Activated CD4-positive, alpha-beta T cell treated with anti-CD3 and anti-CD28 coated beads, Interleukin-2, amount 10 ng/mL, durations not matched to agents 7 days and 5 days (primary cell): ENCODE measurements around the gene TKT. TPM values are rescaled to one million over a fixed set of nuclear protein-coding genes. Genes with fewer than 3 reads are reported as not detected.
A peak's percentile ranks its signal among the peaks of the same experiment; 100 is the strongest.

Experiments
- CTCF ChIA-PET: fragments of 350-600 bp; sonication (Branson Sonifier 250); formaldehyde crosslinking; loops from one replicate; lab custom pipeline; 2021; ENCODE audit warnings: antibody characterized with exemption; lab: Charles Lee
- POLR2A ChIA-PET: fragments of 350-600 bp; sonication (Branson Sonifier 250); formaldehyde crosslinking; loops from one replicate; lab custom pipeline; 2021; ENCODE audit warnings: antibody characterized with exemption; lab: Charles Lee
- DNase-seq: peaks from one replicate; pipeline ENCODE4 v3.0.0-alpha.2; 2020
- H3K27ac Mint-ChIP-seq: one replicate; pipeline ENCODE4 v1.8.0; 2021; ENCODE audit warnings: mild to moderate bottlenecking, moderate library complexity, mixed read lengths
- H3K27me3 Mint-ChIP-seq: one replicate; pipeline ENCODE4 v1.8.0; 2021; ENCODE audit warnings: mixed read lengths
- H3K36me3 Mint-ChIP-seq: one replicate; pipeline ENCODE4 v1.8.0; 2021; ENCODE audit warnings: low read depth, mixed read lengths
- H3K4me1 Mint-ChIP-seq: one replicate; pipeline ENCODE4 v1.8.0; 2021; ENCODE audit warnings: mixed read lengths
- H3K4me3 Mint-ChIP-seq: one replicate; pipeline ENCODE4 v1.8.0; 2021; ENCODE audit warnings: mild to moderate bottlenecking, moderate library complexity, mixed read lengths
- H3K9me3 Mint-ChIP-seq: one replicate; pipeline ENCODE4 v1.8.0; 2021; ENCODE audit warnings: mixed read lengths
- total RNA-seq, 2 experiments: library from RNA; stranded (reverse); gene quantifications; one replicate each; pipeline ENCODE4 v1.2.3, GENCODE V29; 2021

TKT gene
- total RNA-seq, 2 experiments from 2014 or later = 224 to 228 TPM

DNA sequence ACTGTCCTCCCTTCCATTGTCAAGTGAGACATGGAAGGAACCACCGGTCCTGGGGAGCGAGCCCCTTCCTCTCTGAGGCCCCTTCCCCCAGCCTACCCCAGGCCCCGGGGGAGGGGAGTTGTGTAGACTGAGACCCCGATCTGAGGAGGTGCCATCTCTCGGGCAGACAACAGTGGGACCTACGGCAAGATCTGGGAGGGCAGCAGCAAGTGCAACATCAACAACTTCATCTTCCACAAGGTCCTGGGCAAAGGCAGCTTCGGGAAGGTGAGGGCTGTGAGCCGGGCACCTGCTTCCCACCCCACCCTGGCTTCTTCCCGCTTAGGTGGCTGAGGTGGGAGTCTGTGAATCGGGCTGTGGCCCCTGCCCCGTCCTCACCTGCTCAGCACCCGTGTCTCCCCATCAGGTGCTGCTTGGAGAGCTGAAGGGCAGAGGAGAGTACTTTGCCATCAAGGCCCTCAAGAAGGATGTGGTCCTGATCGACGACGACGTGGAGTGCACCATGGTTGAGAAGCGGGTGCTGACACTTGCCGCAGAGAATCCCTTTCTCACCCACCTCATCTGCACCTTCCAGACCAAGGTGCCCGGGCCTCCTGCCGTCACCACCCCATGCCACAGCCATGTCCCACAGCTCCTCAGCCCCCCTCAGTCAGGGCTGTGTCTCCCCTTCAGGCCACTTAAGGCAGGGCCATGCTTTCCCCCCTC is 69.9 kb downstream of the TKT start:
- no peak for DNase-seq
- Mint-ChIP-seq H3K27me3 (no peaks in the 10 kb centered on the region), H3K27ac (no peak overlapping the region), H3K4me3 (no peak overlapping the region), H3K4me1 (no peaks in the 10 kb centered on the region), H3K9me3 (no peaks in the 10 kb centered on the region), H3K36me3 (peaks cover 9% of the 10 kb centered on the region)
- ChIA-PET CTCF (interaction anchor here (0.8 to 1.2 kb wide), 2 partner anchors 14 to 54 kb away, joined by 3 read pairs; no protein-coding TSS in a partner anchor), POLR2A (no interaction called here)

DNA sequence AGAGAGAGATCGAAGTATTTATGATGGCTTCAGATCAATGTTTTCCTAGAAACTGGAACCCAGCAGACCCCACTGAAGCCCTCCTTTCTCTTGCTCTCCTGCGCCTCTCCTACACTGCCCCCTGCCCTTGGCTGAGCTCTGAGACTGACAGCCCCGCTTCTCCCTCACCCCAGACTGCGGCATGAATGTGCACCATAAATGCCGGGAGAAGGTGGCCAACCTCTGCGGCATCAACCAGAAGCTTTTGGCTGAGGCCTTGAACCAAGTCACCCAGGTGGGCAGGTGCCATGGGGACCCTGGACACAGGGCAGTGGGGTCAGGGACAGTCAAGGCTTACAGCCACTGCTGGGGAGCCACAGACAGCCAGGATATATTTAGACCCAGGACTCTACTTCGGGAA is 71.1 kb downstream of the TKT start:
- CTCF ChIA-PET = interaction anchor here (1.0 kb wide), 1 partner anchor 24 kb away, joined by 3 read pairs; the partner anchor contains the start of gene PRKCD
- H3K4me1 Mint-ChIP-seq = no peaks in the 10 kb centered on the region
- H3K27ac Mint-ChIP-seq = peak overlapping the region; percentile 54
- peaks cover 6% of the 10 kb centered on the region for H3K36me3 Mint-ChIP-seq
- no peaks in the 10 kb centered on the region for H3K9me3 Mint-ChIP-seq
- H3K27me3 Mint-ChIP-seq = no peaks in the 10 kb centered on the region
- POLR2A ChIA-PET = no interaction called here
- DNase-seq = no peak
- H3K4me3 Mint-ChIP-seq = no peak overlapping the region

DNA sequence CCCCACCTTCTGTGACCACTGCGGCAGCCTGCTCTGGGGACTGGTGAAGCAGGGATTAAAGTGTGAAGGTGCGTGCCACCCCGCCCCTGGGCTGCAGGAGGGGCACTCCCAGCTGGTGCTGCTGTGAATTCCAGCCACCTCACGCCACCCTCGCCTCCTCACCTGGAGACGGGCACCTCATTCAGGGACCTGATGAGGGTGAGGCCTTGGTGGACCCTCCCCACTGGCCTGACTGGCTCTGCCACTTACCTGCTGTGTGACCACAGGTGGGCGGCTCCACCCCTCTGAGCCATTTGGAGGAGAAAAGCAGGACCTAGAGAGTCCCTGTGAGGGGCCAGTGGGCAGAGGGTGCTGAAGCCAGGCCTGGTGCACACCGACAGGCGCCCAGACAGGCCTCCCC is 72.3 kb downstream of the TKT start:
- no peaks in the 10 kb centered on the region for H3K4me1 Mint-ChIP-seq
- H3K36me3 Mint-ChIP-seq = peaks cover 6% of the 10 kb centered on the region
- no peak overlapping the region for H3K4me3 Mint-ChIP-seq
- CTCF ChIA-PET = interaction anchor here (0.6 to 1.1 kb wide), 2 partner anchors 49 to 50 kb away, joined by 3 read pairs; no protein-coding TSS in a partner anchor
- H3K9me3 Mint-ChIP-seq = no peaks in the 10 kb centered on the region
- POLR2A ChIA-PET = no interaction called here
- H3K27me3 Mint-ChIP-seq = no peaks in the 10 kb centered on the region
- no peak for DNase-seq
- no peak overlapping the region for H3K27ac Mint-ChIP-seq

DNA sequence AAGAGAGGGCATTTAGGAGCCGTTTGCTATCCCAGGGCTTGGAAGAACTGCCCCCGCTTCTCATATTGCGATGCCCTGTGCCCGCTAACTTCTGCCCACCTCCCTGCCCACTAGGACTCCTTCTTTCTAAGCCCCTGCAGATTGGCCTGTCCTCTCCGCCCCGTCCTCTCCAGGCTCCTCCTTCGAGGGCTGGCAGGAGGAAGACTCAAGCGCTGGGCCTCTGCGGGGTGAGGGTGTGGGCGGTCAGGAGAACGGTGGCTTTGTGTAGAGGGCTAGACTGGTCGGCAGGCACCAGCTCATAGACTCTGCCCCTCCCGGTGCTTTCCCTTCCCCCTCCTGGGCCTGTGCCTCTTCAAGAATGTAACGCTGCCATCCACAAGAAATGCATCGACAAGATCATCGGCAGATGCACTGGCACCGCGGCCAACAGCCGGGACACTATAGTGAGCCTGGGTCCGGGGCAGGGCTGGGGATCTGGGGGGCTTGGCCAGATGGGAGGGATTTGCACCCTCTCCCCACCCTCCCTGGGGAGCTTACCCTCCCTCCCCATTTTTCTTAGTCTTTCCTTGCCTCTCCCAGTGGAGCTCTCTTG is 73.0 kb downstream of the TKT start:
- POLR2A ChIA-PET = no interaction called here
- Mint-ChIP-seq H3K36me3 (peaks cover 6% of the 10 kb centered on the region), H3K4me1 (no peaks in the 10 kb centered on the region), H3K27me3 (no peaks in the 10 kb centered on the region), H3K27ac (no peak overlapping the region), H3K4me3 (no peak overlapping the region), H3K9me3 (no peaks in the 10 kb centered on the region)
- no peak for DNase-seq
- CTCF ChIA-PET = interaction anchor here (1.1 to 1.4 kb wide), 2 partner anchors 13 to 49 kb away, joined by 3 to 5 read pairs; no protein-coding TSS in a partner anchor

DNA sequence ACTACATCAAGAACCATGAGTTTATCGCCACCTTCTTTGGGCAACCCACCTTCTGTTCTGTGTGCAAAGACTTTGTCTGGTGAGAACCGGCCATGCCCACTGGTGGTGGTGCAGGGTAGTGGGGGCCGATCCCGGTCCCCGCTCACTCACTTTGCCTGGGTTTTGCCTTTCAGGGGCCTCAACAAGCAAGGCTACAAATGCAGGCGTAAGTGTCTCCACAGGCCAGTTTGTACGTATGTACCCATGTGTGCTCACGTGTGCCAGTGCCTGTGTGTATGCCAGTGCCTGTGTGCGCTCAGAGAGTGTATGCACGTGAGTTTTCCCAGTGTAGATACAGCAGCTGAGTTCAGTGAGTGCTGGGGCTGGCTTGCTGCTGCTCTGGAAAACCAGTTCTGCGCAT is 74.3 kb downstream of the TKT start:
- no peak overlapping the region for H3K4me3 Mint-ChIP-seq
- DNase-seq = no peak
- no peaks in the 10 kb centered on the region for H3K9me3 Mint-ChIP-seq
- no peak overlapping the region for H3K27ac Mint-ChIP-seq
- H3K36me3 Mint-ChIP-seq = peaks cover 6% of the 10 kb centered on the region
- ChIA-PET CTCF (interaction anchor here (0.6 to 1.4 kb wide), 3 partner anchors 14 to 59 kb away, joined by 3 to 5 read pairs (median 4); no protein-coding TSS in a partner anchor), POLR2A (no interaction called here)
- no peaks in the 10 kb centered on the region for H3K4me1 Mint-ChIP-seq
- no peaks in the 10 kb centered on the region for H3K27me3 Mint-ChIP-seq

DNA sequence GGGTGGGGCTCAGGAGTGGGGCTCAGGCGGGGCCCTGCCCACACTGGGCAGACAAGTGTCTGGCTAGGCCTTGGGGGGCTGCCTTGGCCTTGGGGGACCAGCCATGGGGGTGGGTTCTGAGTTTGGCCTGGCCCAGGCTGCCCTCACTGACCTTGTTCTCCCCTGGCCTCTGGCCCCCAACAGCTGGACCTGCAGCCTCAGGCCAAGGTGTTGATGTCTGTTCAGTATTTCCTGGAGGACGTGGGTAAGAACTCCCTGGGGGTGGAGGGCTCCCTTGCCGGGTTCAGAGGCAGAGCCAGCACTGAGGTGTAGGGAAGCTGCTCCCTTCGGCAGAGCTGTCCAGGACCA is 74.8 kb downstream of the TKT start:
- CTCF ChIA-PET = interaction anchor here (0.9 kb wide), 1 partner anchor 19 kb away, joined by 4 read pairs; no protein-coding TSS in a partner anchor
- H3K36me3 Mint-ChIP-seq = peaks cover 6% of the 10 kb centered on the region
- H3K4me1 Mint-ChIP-seq = no peaks in the 10 kb centered on the region
- H3K27me3 Mint-ChIP-seq = no peaks in the 10 kb centered on the region
- POLR2A ChIA-PET = no interaction called here
- H3K27ac Mint-ChIP-seq = no peak overlapping the region
- no peak overlapping the region for H3K4me3 Mint-ChIP-seq
- H3K9me3 Mint-ChIP-seq = no peaks in the 10 kb centered on the region
- no peak for DNase-seq

DNA sequence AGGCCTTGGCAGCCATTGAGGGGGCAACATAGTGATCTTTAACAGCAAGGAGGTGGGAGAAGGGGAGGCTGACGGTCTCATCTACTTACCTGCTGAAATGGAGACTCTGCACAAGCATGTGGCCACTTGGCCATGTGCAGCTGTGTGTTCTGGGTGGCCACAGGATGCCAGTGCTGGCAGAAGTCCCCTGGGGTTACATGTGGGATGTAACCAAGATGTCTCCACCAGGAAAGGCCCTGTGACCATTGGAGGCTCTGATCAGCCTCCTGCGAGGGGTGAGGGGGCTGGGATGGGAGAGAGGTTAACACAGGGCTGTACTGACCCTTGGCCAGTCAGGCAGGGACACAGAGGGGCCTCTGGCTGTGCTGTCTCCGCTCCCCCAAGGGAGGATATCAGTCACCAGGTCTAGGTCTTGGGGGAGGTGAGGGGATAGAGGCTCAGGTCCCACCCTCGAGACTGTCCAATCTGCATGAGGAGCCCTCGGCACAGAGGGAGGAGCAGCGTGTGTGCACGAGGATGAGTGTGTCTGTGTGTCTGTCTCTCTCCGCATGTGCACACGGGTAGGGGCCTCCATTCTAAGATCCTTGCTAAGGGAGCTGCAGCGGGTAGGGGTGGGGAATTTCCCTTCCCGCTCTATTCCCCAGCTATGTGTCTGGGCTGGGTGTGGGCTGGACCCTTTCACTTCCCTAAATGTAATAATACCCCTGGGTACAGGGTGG is 75.4 kb downstream of the TKT start:
- DNase-seq = no peak
- Mint-ChIP-seq H3K27me3 (no peaks in the 10 kb centered on the region), H3K27ac (no peak overlapping the region), H3K9me3 (no peaks in the 10 kb centered on the region), H3K4me1 (no peaks in the 10 kb centered on the region), H3K4me3 (no peak overlapping the region), H3K36me3 (peaks cover 6% of the 10 kb centered on the region)
- ChIA-PET CTCF (interaction anchor here (0.9 kb wide), 1 partner anchor 20 kb away, joined by 4 read pairs; no protein-coding TSS in a partner anchor), POLR2A (no interaction called here)

DNA sequence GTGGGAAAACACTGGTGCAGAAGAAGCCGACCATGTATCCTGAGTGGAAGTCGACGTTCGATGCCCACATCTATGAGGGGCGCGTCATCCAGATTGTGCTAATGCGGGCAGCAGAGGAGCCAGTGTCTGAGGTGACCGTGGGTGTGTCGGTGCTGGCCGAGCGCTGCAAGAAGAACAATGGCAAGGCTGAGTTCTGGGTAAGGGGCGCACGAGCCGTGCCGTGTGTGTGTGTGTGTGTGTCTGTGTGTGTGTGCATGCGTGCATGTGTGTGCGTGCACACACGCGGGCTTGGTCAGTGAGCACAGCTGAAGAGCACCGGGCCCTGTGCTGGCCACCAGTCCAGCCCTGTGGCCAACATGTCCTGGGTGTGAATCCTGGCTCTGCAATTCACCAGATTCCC is 76.2 kb downstream of the TKT start:
- H3K27ac Mint-ChIP-seq = no peak overlapping the region
- ChIA-PET POLR2A (no interaction called here), CTCF (no interaction called here)
- peaks cover under 1% of the 10 kb centered on the region for H3K36me3 Mint-ChIP-seq
- H3K4me1 Mint-ChIP-seq = no peaks in the 10 kb centered on the region
- H3K4me3 Mint-ChIP-seq = no peak overlapping the region
- H3K27me3 Mint-ChIP-seq = no peaks in the 10 kb centered on the region
- H3K9me3 Mint-ChIP-seq = no peaks in the 10 kb centered on the region
- no peak for DNase-seq

DNA sequence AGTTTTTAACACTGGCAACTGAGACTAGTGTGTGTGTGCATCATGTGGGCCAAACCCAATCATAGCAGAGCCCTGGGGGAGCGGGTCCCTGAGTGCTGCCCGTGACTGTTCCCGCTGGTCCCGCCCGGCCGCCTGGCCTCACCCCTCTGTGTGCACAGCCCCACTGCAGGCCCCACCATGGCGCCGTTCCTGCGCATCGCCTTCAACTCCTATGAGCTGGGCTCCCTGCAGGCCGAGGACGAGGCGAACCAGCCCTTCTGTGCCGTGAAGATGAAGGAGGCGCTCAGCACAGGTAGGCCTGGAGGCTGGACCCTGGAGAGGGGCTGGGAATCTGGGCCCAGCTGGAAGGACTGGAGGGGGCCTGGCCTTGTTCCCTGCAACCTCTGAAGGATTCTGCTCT is 77.6 kb downstream of the TKT start:
- Mint-ChIP-seq H3K36me3 (no peaks in the 10 kb centered on the region), H3K27me3 (no peaks in the 10 kb centered on the region), H3K4me3 (no peak overlapping the region), H3K27ac (no peak overlapping the region), H3K4me1 (no peaks in the 10 kb centered on the region), H3K9me3 (no peaks in the 10 kb centered on the region)
- DNase-seq = no peak
- CTCF ChIA-PET = no interaction called here
- POLR2A ChIA-PET = no interaction called here

DNA sequence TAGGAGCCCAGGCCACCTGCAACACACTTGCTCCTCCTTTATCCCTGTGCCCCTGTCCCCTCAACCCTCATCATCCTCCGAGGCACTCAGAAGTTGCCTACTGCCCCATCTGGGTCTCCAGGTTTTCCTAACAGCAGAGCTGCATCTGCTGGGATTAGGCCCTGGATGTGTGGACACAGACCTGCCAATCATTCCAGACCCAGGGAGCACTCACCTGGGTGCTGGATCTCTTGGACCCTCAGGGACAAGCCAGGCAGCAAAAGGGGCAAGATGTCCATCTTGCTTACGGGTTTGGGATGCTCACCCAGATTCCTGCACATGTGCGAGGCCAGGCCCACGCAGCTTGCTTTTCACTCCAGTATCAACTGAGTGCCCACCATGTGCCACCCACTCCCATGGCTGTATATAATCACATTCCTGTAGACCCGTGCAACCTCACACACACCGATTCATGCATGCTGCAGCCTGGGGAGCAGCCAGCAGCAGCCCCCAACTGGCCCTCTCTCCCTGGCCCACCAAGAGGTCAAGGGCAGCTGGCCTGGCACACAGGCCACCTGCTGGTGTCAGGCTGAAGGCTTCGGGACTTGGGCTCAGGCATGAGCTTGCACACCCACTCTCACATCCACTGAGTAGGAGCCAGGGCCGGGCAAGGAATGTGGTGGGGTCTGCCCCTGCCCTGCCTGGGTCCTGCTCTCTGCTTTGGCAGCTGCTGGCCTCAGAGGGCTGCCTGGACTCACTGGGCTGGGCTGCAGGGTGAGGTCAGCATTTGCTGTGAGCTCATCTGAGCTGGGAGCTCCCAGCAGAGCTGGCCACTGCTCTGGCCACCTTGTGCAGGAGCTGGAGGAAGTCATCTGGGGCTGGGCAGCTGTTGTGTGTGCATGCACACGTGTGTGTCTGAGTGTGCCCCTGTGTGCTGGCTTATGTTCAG is 79.9 kb downstream of the TKT start:
- Mint-ChIP-seq H3K4me3 (no peak overlapping the region), H3K27me3 (no peaks in the 10 kb centered on the region), H3K9me3 (no peaks in the 10 kb centered on the region), H3K4me1 (peaks cover 8% of the 10 kb centered on the region), H3K27ac (no peak overlapping the region), H3K36me3 (no peaks in the 10 kb centered on the region)
- POLR2A ChIA-PET = no interaction called here
- CTCF ChIA-PET = interaction anchor here (0.9 to 1.0 kb wide), 2 partner anchors 15 to 20 kb away, joined by 3 to 4 read pairs; no protein-coding TSS in a partner anchor
- no peak for DNase-seq
